Calu3 (cell line): ENCODE results near the gene NOB1. TPM values are rescaled to one million over a fixed set of nuclear protein-coding genes. Genes with fewer than 3 reads are reported as not detected.

Source experiments
- BruUV-seq: library from RNA; stranded (reverse); fragments of 400-500 nt; replicated peaks from 2 replicates; lab custom pipeline; 2021; lab: Mats Ljungman, UMichigan
- CTCF ChIA-PET: fragments of 300-600 bp; sonication (Branson Sonifier 250); formaldehyde crosslinking; loops from one replicate; lab custom pipeline; 2022; ENCODE audit warnings: antibody characterized with exemption; lab: Charles Lee
- DNase-seq: peaks from one replicate; pipeline ENCODE4 v3.0.0; 2022
- H3K27ac Mint-ChIP-seq: one replicate; pipeline ENCODE4 v1.8.0; 2022; ENCODE audit warnings: mixed read lengths; ENCODE audit not compliant: unreplicated experiment
- H3K27me3 Mint-ChIP-seq: one replicate; pipeline ENCODE4 v1.8.0; 2022; ENCODE audit warnings: mixed read lengths; ENCODE audit not compliant: unreplicated experiment
- H3K36me3 Mint-ChIP-seq: one replicate; pipeline ENCODE4 v1.8.0; 2022; ENCODE audit warnings: mild to moderate bottlenecking, moderate library complexity, mixed read lengths; ENCODE audit not compliant: insufficient read depth, unreplicated experiment
- H3K4me1 Mint-ChIP-seq: one replicate; pipeline ENCODE4 v1.8.0; 2022; ENCODE audit warnings: mild to moderate bottlenecking, low read depth, mixed read lengths; ENCODE audit not compliant: unreplicated experiment
- H3K4me3 Mint-ChIP-seq: one replicate; pipeline ENCODE4 v1.8.0; 2022; ENCODE audit warnings: mild to moderate bottlenecking, low read depth, moderate library complexity, mixed read lengths; ENCODE audit not compliant: unreplicated experiment
- H3K9me3 Mint-ChIP-seq: one replicate; pipeline ENCODE4 v1.8.0; 2022; ENCODE audit warnings: low read depth, mixed read lengths; ENCODE audit not compliant: unreplicated experiment
- CTCF ChIP-seq: fragments of 200-600 bp; IDR thresholded peaks from one replicate; pipeline ENCODE4 v1.8.0; 2022; ENCODE audit warnings: antibody characterized with exemption; ENCODE audit not compliant: unreplicated experiment
- intact Hi-C: fragments of 100-400 bp; cut with micrococcal nuclease; formaldehyde crosslinking; loops from one replicate; pipeline ENCODE4 v1.10.0; 2022; ENCODE audit not compliant: unreplicated experiment
- total RNA-seq: library from RNA; stranded (reverse); gene quantifications from 2 replicates; pipeline ENCODE4 v1.2.3, GENCODE V29; 2022

The NOB1 gene
- total RNA-seq, 1 experiment from 2014 or later = 82.4 TPM

- Mint-ChIP-seq H3K4me3 (no peak overlapping the region), H3K4me1 (peaks cover 11% of the 10 kb centered on the region), H3K9me3 (peaks cover 6% of the 10 kb centered on the region), H3K36me3 (no peaks in the 10 kb centered on the region), H3K27ac (no peak overlapping the region), H3K27me3 (no peaks in the 10 kb centered on the region)
- no peak for DNase-seq
- intact Hi-C loops = no loop called here
- BruUV-seq = no TSS peak
- CTCF ChIA-PET = no interaction called here
- no peak for TF ChIP-seq CTCF
These were observed 20.8 kb upstream of the NOB1 start for GRCh38 chr16:69775563-69775962.

GRCh38 chr16:69773260-69773947 is 18.7 kb upstream of the NOB1 start:
- no peak for DNase-seq
- Mint-ChIP-seq H3K9me3 (peaks cover 6% of the 10 kb centered on the region), H3K36me3 (no peaks in the 10 kb centered on the region), H3K27me3 (no peaks in the 10 kb centered on the region), H3K4me1 (peaks cover 11% of the 10 kb centered on the region), H3K27ac (no peak overlapping the region), H3K4me3 (no peak overlapping the region)
- BruUV-seq = no TSS peak
- intact Hi-C loops = no loop called here
- CTCF ChIA-PET = no interaction called here
- no peak for TF ChIP-seq CTCF

- BruUV-seq = no TSS peak
- H3K27ac Mint-ChIP-seq = no peak overlapping the region
- CTCF ChIA-PET = no interaction called here
These were observed 16.9 kb upstream of the NOB1 start for GRCh38 chr16:69771651-69771967.

GRCh38 chr16:69769404-69769803 is 14.7 kb upstream of the NOB1 start:
- no peaks in the 10 kb centered on the region for H3K27me3 Mint-ChIP-seq
- no TSS peak for BruUV-seq
- CTCF ChIA-PET = interaction anchor here (0.6 to 0.8 kb wide), 2 partner anchors 24 to 498 kb away, joined by 3 read pairs; no protein-coding TSS in a partner anchor
- no peak overlapping the region for H3K27ac Mint-ChIP-seq
- intact Hi-C loops = no loop called here
- H3K4me1 Mint-ChIP-seq = peaks cover 11% of the 10 kb centered on the region
- peaks cover 5% of the 10 kb centered on the region for H3K36me3 Mint-ChIP-seq
- DNase-seq = no peak
- no peak overlapping the region for H3K4me3 Mint-ChIP-seq
- H3K9me3 Mint-ChIP-seq = no peaks in the 10 kb centered on the region
- no peak for TF ChIP-seq CTCF

More at GRCh38 chr16:69771651-69771967, 16.9 kb upstream of the NOB1 start:
- no peak for TF ChIP-seq CTCF
- H3K4me3 Mint-ChIP-seq = no peak overlapping the region
- H3K27me3 Mint-ChIP-seq = no peaks in the 10 kb centered on the region
- intact Hi-C loops = no loop called here
- peaks cover 11% of the 10 kb centered on the region for H3K4me1 Mint-ChIP-seq
- DNase-seq = no peak
- peaks cover 1% of the 10 kb centered on the region for H3K36me3 Mint-ChIP-seq
- H3K9me3 Mint-ChIP-seq = peaks cover 6% of the 10 kb centered on the region
